ENCODE results near the gene PTPN6.

- TF ChIP-seq ATF2 (IDR thresholded peaks at IDR 0.05; ENCODE audit: low read length) (no peak), CBX8 (IDR thresholded peaks at IDR 0.05; ENCODE audit: borderline replicate concordance, low read depth, low read length) (no peak), NANOG (IDR thresholded peaks at IDR 0.05; ENCODE audit: insufficient read depth, low read depth, low read length, poor library complexity, severe bottlenecking) (no peak), BRCA1 (IDR thresholded peaks at IDR 0.05; ENCODE audit: low read depth, low read length) (no peak), POLR2AphosphoS5 (IDR thresholded peaks at IDR 0.05; ENCODE audit: low read depth, low read length) (no peak)
Measured at GRCh38 chr12:6957741-6958608, 6.8 kb downstream of the PTPN6 start.
